Measurements from ENCODE around the gene RBM15B.

Gene RBM15B

GRCh38 chr3:51436998-51437639, 46.0 kb downstream of the RBM15B start:
- DNase-seq (ENCODE audit: low read depth), result no peak
- TF ChIP-seq CTCF (IDR thresholded peaks at IDR 0.05; ENCODE audit: control insufficient read depth, insufficient read depth, low read depth, low read length, missing control alignments), result no peak
- no peak overlapping the region for H3K4me3 ChIP-seq (ENCODE audit: control insufficient read depth, low read depth, low read length)

- DNase-seq (ENCODE audit: low read depth), result no peak
- TF ChIP-seq CTCF (IDR thresholded peaks at IDR 0.05; ENCODE audit: control insufficient read depth, insufficient read depth, low read depth, low read length, missing control alignments), result no peak
- H3K4me3 ChIP-seq (ENCODE audit: control insufficient read depth, low read depth, low read length), result no peak overlapping the region
Measured at GRCh38 chr3:51441282-51442030, 50.4 kb downstream of the RBM15B start.

- no peak for TF ChIP-seq CTCF (IDR thresholded peaks at IDR 0.05; ENCODE audit: control insufficient read depth, insufficient read depth, low read depth, low read length, missing control alignments)
- no peak overlapping the region for H3K4me3 ChIP-seq (ENCODE audit: control insufficient read depth, low read depth, low read length)
- DNase-seq (ENCODE audit: low read depth), result no peak
Measured at GRCh38 chr3:51445544-51446280, 54.6 kb downstream of the RBM15B start.
